NCI-H1092 treated with DMSO at 0.1 percent for 48 hours (cell line): Measurements from ENCODE around the gene CTDSP2.
"Not testable (repeated sequence)": the region's sequence is repeated elsewhere in the genome, so short reads cannot be mapped to it uniquely, and the experiment has no call there.

Source experiments
- DNase-seq: peaks from one replicate; lab custom pipeline; 2025; lab: John Stamatoyannopoulos, UW

CTDSP2 gene

GRCh38 chr12:57881475-57881874 is 34.9 kb upstream of the CTDSP2 start:
- no peak for DNase-seq

GRCh38 chr12:57881035-57881434 is 34.5 kb upstream of the CTDSP2 start:
- DNase-seq, result not testable (repeated sequence)

- DNase-seq, result no peak
Measured at GRCh38 chr12:57877876-57878275, 31.3 kb upstream of the CTDSP2 start.

- DNase-seq, result no peak
Measured at GRCh38 chr12:57875753-57876547, 29.4 kb upstream of the CTDSP2 start.

- no peak for DNase-seq
Measured at GRCh38 chr12:57874166-57875108, 27.9 kb upstream of the CTDSP2 start.

- DNase-seq, result no peak
Measured at GRCh38 chr12:57872362-57872761, 25.8 kb upstream of the CTDSP2 start.

GRCh38 chr12:57869927-57870318 is 23.4 kb upstream of the CTDSP2 start:
- DNase-seq, result no peak

- no peak for DNase-seq
Measured at GRCh38 chr12:57869298-57869926, 22.9 kb upstream of the CTDSP2 start.

- DNase-seq, result no peak
Measured at GRCh38 chr12:57868851-57869268, 22.3 kb upstream of the CTDSP2 start.

GRCh38 chr12:57868221-57868620 is 21.7 kb upstream of the CTDSP2 start:
- no peak for DNase-seq

- DNase-seq, result no peak
Measured at GRCh38 chr12:57866308-57867019, 19.9 kb upstream of the CTDSP2 start.

- no peak for DNase-seq
Measured at GRCh38 chr12:57865084-57865751, 18.7 kb upstream of the CTDSP2 start.

GRCh38 chr12:57864442-57865083 is 18.0 kb upstream of the CTDSP2 start:
- no peak for DNase-seq

- DNase-seq, result no peak
Measured at GRCh38 chr12:57863676-57864075, 17.1 kb upstream of the CTDSP2 start.

GRCh38 chr12:57861967-57862366 is 15.4 kb upstream of the CTDSP2 start:
- DNase-seq, result no peak

GRCh38 chr12:57860883-57861282 is 14.4 kb upstream of the CTDSP2 start:
- not testable (repeated sequence) for DNase-seq

GRCh38 chr12:57859121-57859520 is 12.6 kb upstream of the CTDSP2 start:
- DNase-seq, result no peak

GRCh38 chr12:57858123-57858522 is 11.6 kb upstream of the CTDSP2 start:
- DNase-seq, result not testable (repeated sequence)

GRCh38 chr12:57854965-57855364 is 8.4 kb upstream of the CTDSP2 start:
- no peak for DNase-seq

GRCh38 chr12:57853864-57854556 is 7.5 kb upstream of the CTDSP2 start:
- DNase-seq, result no peak
